Endodermal cell (in vitro differentiated cells): Measurements from ENCODE around the gene FAM151A. TPM values are rescaled to one million over a fixed set of nuclear protein-coding genes. Genes with fewer than 3 reads are reported as not detected.

Experiments
- DNase-seq: peaks from one replicate; pipeline ENCODE4 v3.0.0-alpha.2; 2017
- H3K27ac ChIP-seq: 2 replicates; pipeline ENCODE4 v1.5.1; 2013; ENCODE audit warnings: mild to moderate bottlenecking, low read depth, low read length, moderate library complexity
- H3K27me3 ChIP-seq: 2 replicates; pipeline ENCODE4 v1.6.1; 2013; ENCODE audit warnings: mild to moderate bottlenecking, low read length, moderate library complexity; ENCODE audit not compliant: insufficient read depth, control insufficient read depth, poor library complexity, severe bottlenecking
- H3K36me3 ChIP-seq: 2 replicates; pipeline ENCODE4 v1.7.0; 2013; ENCODE audit warnings: mild to moderate bottlenecking, low read length, moderate library complexity; ENCODE audit not compliant: control insufficient read depth, insufficient read depth
- H3K4me1 ChIP-seq: one replicate; pipeline ENCODE4 v1.7.0; 2013; ENCODE audit warnings: low read length; ENCODE audit not compliant: control insufficient read depth, insufficient read depth
- H3K4me3 ChIP-seq: 2 replicates; pipeline ENCODE4 v1.5.1; 2013; ENCODE audit warnings: mild to moderate bottlenecking, low read length, moderate library complexity
- H3K9ac ChIP-seq: 2 replicates; pipeline ENCODE4 v1.6.1; 2013; ENCODE audit warnings: mild to moderate bottlenecking, low read length, moderate library complexity; ENCODE audit not compliant: poor library complexity, severe bottlenecking; ENCODE audit errors: extremely low read depth
- H3K9me3 ChIP-seq: 2 replicates; pipeline ENCODE4 v1.6.1; 2013; ENCODE audit warnings: mild to moderate bottlenecking, low read length, moderate library complexity; ENCODE audit not compliant: control insufficient read depth
- H3K27ac Mint-ChIP-seq: 2 replicates; pipeline ENCODE4 v1.8.0; 2020; ENCODE audit warnings: mixed read lengths
- H3K27me3 Mint-ChIP-seq: 2 replicates; pipeline ENCODE4 v1.8.0; 2021; ENCODE audit warnings: mild to moderate bottlenecking, mixed read lengths; ENCODE audit not compliant: insufficient read depth
- H3K36me3 Mint-ChIP-seq: 2 replicates; pipeline ENCODE4 v1.8.0; 2020; ENCODE audit warnings: low read depth, mixed read lengths
- H3K4me1 Mint-ChIP-seq: 2 replicates; pipeline ENCODE4 v1.8.0; 2020; ENCODE audit warnings: mixed read lengths
- H3K4me3 Mint-ChIP-seq: 2 replicates; pipeline ENCODE4 v1.8.0; 2020; ENCODE audit warnings: mild to moderate bottlenecking, moderate library complexity, mixed read lengths
- H3K9me3 Mint-ChIP-seq: 2 replicates; pipeline ENCODE4 v1.8.0; 2020; ENCODE audit warnings: mild to moderate bottlenecking, mixed read lengths
- WGBS, 2 experiments: methylation state at CpG; one replicate each; pipeline versions ENCODE4 v1.1.5 to v1.1.7; 2013; ENCODE audit warnings: missing lambda C conversion rate in 2 of 2, mixed read lengths in 1 of 2; ENCODE audit not compliant: insufficient coverage in 1 of 2, insufficient read length in 1 of 2; 5-methylcytosine and 5-hydroxymethylcytosine counted together
- total RNA-seq, 2 donors: library from RNA; stranded (reverse); fragmentation: NEBNext Ultra II Directional in 1 of 2; extraction: Animal tissue kit (Norgen Biotek cat#: 25700) in 1 of 2; gene quantifications; 2 replicates in 1 of 2; 3 replicates in 1 of 2; pipeline ENCODE4 v1.2.1, GENCODE V29; 2021
- TF ChIP-seq, protein P1 (sequence below): fragments of 200-600 bp; sonication (generic); conservative IDR thresholded peaks from 2 replicates; pipeline ENCODE4 v1.5.0; 2021; ENCODE audit warnings: antibody characterized with exemption, mild to moderate bottlenecking

The FAM151A gene
- total RNA-seq, 2 donors from 2014 or later, result not detected

- Histone ChIP-seq H3K27me3 (no peaks in the 10 kb centered on the region), H3K9ac (no peak overlapping the region), H3K4me1 (no peaks in the 10 kb centered on the region), H3K9me3 (no peaks in the 10 kb centered on the region), H3K27ac (no peak overlapping the region), H3K36me3 (no peaks in the 10 kb centered on the region), H3K4me3 (no peak overlapping the region)
- WGBS, 2 experiments, result 91 to 93% methylated on average over 3 of the region's 3 CpGs
- Mint-ChIP-seq H3K9me3 (no peaks in the 10 kb centered on the region), H3K27ac (no peak overlapping the region), H3K4me1 (no peaks in the 10 kb centered on the region), H3K36me3 (no peaks in the 10 kb centered on the region), H3K4me3 (no peak overlapping the region), H3K27me3 (no peaks in the 10 kb centered on the region)
- TF ChIP-seq, protein P1, sequence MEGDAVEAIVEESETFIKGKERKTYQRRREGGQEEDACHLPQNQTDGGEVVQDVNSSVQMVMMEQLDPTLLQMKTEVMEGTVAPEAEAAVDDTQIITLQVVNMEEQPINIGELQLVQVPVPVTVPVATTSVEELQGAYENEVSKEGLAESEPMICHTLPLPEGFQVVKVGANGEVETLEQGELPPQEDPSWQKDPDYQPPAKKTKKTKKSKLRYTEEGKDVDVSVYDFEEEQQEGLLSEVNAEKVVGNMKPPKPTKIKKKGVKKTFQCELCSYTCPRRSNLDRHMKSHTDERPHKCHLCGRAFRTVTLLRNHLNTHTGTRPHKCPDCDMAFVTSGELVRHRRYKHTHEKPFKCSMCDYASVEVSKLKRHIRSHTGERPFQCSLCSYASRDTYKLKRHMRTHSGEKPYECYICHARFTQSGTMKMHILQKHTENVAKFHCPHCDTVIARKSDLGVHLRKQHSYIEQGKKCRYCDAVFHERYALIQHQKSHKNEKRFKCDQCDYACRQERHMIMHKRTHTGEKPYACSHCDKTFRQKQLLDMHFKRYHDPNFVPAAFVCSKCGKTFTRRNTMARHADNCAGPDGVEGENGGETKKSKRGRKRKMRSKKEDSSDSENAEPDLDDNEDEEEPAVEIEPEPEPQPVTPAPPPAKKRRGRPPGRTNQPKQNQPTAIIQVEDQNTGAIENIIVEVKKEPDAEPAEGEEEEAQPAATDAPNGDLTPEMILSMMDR, result no peak
- no peak for DNase-seq
Observed at GRCh38 chr1:54596756-54597155, 26.6 kb downstream of the FAM151A start.

DNA sequence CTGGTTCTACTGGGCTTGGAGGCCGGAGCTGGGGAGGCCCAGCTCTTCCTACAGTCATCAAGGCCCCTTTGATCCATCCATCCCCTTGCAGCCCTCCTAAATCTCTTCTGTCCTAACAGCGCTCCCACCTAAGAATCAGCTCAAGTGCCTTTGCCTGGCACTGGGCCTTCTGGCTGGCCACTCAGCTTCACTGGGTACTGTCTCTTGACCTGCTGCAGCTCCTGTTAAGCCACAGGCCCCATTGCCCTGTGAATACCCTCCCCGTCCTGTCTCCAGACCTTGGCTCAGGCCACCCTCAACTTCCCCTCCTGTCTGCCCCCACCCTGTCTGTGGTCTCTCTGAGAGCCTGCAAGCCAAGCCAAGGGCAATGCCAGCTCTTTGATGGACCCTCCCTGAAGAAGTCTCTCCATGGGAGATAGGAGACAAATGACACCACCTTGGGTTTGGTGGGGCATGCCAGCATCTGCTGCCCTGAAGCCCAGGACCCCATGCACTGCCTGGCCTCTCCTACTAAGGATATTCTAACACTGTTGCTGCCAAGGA is 27.3 kb downstream of the FAM151A start:
- Histone ChIP-seq H3K4me3 (no peak overlapping the region), H3K9ac (no peak overlapping the region), H3K36me3 (no peaks in the 10 kb centered on the region), H3K27me3 (no peaks in the 10 kb centered on the region), H3K27ac (no peak overlapping the region), H3K9me3 (no peaks in the 10 kb centered on the region), H3K4me1 (no peaks in the 10 kb centered on the region)
- Mint-ChIP-seq H3K27ac (no peak overlapping the region), H3K27me3 (no peaks in the 10 kb centered on the region), H3K4me1 (no peaks in the 10 kb centered on the region), H3K4me3 (no peak overlapping the region), H3K9me3 (no peaks in the 10 kb centered on the region), H3K36me3 (no peaks in the 10 kb centered on the region)
- 91 to 100% methylated on average over 2 to 3 of the region's 3 CpGs for WGBS, 2 experiments
- TF ChIP-seq, protein P1, result no peak
- DNase-seq, result no peak

- Histone ChIP-seq H3K27me3 (no peaks in the 10 kb centered on the region), H3K4me1 (no peaks in the 10 kb centered on the region), H3K36me3 (no peaks in the 10 kb centered on the region), H3K9me3 (no peaks in the 10 kb centered on the region), H3K27ac (no peak overlapping the region), H3K4me3 (no peak overlapping the region), H3K9ac (no peak overlapping the region)
- no peaks in the 10 kb centered on the region for H3K27me3 Mint-ChIP-seq
- peaks cover 5% of the 10 kb centered on the region for H3K4me1 Mint-ChIP-seq
- H3K9me3 Mint-ChIP-seq, result no peaks in the 10 kb centered on the region
- TF ChIP-seq, protein P1, result no peak
- H3K36me3 Mint-ChIP-seq, result no peaks in the 10 kb centered on the region
- H3K4me3 Mint-ChIP-seq, result no peak overlapping the region
- DNase-seq, result no peak
- 94 to 95% methylated on average over 13 to 16 of the region's 16 CpGs for WGBS, 2 experiments
- H3K27ac Mint-ChIP-seq, result no peak overlapping the region
Observed at GRCh38 chr1:54594463-54594862, 28.9 kb downstream of the FAM151A start.
